SK-N-DZ (cell line): Measurements from ENCODE around the gene BCOR.

ENCODE experiments used
- DNase-seq: peaks from one replicate; pipeline ENCODE4 v3.0.0-alpha.2; 2015; ENCODE audit warnings: low spot score

The BCOR gene

DNA sequence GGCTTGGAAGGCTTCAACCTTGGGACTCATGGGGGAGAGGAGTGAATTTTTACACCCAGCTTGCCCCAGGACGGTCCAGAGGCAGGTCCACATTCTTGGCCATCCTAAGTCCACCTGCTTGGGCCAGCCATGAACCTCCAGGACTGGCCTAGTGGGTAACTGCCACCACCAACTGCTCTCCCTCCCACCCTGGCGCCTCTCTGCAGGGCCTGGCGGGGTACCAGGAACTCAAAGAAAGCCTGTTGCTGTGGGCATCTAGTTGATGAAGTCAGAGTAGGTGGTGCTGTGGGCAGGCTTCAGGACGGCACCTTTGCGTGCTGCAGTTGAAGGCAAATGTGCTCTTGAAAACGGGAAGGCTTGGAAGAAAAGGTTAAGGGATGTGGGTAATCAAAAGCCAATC is 12.0 kb downstream of the BCOR start:
- no peak for DNase-seq

DNA sequence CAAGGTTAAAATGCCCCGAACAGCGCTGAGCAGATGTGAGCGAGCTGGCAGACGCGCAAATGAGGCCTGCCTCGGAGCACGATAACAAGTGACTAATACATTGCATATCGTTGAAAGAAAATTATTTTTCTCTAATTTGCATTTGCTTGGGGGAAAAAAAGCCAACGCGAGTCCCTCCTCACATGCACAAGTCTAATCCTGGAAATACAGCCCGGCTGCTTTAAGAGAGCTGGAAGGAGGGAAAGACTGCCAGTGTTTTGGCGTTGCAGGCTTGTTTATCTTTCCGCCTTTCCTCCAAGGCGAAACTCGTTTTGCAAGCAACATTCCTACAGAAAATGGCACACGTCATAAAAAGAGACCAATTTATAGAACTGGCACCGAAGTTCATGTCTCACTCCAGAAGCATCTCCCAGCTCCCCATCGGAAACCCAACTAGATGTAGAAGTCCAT is 12.6 kb downstream of the BCOR start:
- DNase-seq, result no peak

DNA sequence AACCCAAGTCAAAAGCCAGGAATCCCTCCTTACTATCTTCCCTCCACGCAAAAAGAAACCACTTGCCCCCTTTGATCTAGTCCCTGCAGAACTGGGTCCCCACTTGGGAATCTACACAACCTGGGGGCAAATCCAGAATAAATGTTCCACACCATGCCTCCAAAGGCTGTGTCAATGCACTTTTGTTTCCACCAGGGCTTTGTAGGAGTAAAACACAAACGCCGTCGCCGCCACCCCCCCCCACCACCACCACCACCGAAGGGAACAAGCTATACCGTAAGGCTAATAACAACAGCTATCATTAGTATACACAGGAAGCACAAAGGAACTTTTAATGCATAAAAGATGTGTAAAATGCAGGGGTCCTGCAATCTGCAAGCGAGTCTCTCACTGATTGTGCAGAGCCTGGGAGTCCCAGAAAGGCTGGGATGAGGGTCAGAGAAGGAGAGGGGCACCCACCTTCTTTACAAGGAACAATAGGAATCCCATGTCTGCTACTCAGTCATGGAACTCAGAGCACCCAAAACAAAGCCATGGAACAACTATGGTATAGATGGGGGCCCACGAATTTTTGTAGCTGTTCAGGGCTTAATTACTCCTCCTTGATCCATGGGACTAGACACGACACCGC is 13.2 kb downstream of the BCOR start:
- DNase-seq, result no peak

GRCh38 chrX:40083979-40084359 is 13.8 kb downstream of the BCOR start:
- DNase-seq, result no peak

DNA sequence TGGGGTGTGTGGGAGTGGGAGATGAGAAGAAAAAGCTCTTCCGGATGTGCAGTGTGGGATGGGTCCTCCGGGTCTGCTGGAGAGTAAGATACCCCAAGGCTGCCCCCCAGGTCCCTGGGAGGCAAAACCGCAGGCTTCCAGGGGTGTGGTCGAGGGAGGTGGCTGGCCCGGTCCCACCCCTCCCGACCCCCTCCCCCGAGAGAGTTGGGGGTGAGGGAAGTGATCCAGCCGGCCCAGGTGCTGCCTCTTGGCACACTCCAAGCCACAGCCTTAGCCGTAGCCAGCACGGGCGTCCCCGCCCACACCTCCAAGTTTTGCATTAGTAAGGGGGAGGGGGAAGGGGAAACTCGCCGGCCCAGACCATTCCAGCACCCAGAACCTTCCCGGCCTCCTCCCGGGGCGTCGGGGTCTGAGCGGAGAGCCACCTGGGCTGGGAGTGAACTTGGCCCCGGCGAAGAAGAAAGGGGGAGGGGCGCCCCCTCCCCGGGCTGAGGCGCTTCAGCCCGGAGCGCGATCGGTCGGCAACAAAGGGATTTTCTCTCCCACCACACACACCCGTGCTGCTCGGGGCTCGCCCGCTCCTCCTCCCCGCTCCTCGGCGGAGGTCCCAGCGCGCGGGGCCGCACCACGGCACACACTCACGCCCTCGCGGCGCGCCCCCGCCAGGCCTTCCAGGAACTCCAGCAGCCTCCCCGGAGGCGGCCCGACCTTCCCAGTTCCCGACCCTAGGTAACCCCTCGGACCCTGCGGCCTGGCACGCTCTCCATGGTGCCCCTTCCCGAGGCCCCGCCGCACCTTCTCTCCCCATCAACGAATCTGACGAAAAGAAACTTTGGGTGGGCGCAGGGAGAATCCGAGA is 14.4 kb downstream of the BCOR start:
- DNase-seq, result no peak

- DNase-seq, result no peak
Observed at GRCh38 chrX:40082447-40083119, 15.2 kb downstream of the BCOR start.

- no peak for DNase-seq
Observed at GRCh38 chrX:40081679-40082068, 16.1 kb downstream of the BCOR start.

DNA sequence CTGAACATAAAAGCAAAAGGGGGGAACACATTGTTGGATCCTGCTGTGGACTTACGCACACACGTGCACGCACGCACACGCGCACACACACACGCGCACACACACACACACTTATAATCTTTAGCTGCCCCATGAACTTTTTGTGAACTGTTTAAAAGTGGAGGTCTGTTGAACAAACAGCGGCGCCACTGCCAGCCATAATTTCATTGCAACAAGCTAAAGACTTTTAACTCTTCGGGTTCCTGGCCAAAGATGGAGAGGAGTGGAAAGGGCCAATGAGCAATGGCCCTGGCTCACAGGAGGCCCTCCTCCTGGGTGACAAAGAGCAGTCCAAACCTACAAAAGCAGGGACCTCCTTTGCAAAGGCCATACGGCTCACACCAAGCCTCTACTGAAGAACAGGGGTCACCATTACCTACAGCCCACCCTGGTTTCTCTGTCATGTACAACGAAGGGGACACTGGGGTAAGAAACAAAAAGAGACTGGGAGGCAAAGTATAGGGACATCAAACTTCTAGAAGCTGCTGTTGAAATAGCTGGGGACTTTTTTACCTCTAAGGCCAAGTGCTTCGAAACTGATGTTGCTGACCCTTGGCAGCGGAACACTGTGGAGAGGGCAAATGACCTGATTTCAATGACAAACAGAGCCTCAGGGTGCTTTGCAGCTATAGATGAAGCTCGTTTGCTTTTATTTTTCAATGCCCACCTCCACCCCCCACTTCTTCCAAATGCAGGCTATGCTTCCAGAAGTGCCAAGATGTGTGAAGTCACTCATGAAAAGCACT is 16.7 kb downstream of the BCOR start:
- no peak for DNase-seq

- DNase-seq, result no peak
Observed at GRCh38 chrX:40079572-40079971, 18.2 kb downstream of the BCOR start.

DNA sequence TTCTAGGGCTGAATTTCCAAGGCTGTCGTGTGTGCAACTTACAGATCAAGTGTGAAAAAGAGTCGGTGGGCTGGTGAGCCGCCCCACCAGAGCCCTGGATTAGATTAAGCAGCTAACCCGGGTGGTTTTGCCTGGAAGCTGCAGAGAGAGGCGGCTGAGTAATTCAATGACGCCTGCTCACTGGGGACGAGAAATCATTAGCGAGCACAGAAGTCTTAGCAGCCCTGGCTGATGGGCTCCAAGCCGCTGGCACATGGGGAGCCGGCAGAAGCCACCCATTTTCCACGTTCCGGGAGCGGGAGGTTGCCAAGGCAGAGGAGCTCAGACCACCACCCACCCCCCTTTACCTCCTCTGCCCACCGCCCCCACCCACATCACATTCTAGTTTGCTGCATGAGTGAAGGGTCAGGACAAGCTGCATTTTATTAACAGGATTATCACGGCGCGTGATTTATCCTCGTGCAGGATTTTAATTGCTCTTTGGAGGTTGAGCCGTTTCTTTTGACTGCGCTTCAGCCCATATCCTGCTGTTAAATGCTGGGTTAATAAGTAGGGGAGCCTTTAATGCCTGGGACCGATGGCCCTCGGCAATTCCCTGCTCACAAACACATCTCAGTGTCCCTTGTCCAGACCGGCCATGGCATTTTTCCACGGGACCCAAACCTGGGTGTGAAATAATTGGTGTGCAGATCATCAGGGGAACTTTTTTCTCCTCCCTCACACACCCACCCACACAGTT is 19.1 kb downstream of the BCOR start:
- no peak for DNase-seq

DNA sequence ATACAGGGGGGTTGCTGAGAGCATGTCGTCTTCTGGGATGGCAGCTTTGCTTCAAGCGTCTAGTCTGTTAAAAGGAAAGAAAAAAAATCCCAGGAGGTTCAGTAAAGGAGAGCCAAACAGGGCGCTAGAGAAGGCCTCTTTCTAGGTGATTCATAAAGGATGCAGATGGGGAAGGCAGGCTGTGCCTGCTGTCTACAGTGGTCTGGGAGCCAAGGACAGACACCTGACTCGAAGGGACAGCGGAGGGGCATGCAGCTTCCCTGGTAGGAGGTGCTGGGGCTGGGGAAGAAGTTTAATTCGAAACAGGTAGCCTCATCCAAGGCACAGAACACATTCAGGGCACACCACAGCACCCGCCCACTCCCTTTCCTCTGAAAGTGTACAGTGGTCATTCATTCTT is 19.9 kb downstream of the BCOR start:
- no peak for DNase-seq

GRCh38 chrX:40076750-40077575 is 20.8 kb downstream of the BCOR start:
- DNase-seq, result no peak

DNA sequence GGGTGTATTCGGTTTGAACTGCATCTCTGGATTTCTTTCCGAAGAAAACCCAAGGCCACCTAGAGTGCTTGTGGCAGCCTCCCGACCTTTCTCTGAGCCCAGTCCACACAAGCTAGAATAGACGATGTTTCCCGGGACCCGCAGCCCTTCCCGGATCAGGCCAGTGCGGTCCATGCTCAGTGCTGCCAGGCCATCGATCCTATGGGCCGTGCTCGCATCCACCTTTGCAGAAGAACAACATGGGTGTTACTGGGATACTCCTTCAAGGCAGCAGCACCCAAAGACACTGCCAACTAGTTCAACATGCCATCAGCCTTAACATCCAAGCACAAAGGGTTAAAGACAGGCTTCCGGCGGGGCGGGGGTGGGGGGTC is 22.8 kb downstream of the BCOR start:
- DNase-seq, result no peak

GRCh38 chrX:40074080-40074958 is 23.4 kb downstream of the BCOR start:
- DNase-seq, result no peak

DNA sequence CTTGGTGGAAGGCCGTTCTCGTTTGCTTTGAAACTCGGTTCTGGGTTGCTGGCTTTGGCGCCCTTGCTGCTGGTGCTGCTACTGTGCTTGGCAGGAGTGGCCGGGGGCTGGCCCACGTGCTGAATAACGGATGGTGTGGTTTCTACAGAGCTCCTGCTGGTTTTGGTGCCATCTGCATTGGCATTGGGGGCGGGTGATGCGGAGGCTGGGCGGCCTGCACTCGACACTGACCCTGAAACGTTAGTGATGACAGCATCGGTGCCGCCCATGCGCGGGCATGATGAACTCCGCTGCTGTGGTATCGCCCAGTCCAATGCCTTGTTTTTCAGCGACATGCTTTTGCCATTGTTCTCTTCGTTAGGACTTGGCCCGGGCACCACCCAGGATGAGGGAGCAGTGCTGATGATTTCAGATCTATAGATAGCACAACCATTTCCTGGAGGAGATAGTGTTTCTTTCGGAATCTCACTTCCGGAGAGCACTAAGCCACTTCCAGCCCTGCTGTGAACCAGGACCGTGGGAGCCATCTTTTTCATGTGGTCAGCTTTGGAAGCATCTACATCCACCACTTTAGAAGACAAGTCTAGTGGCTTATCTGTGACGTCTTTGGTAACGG is 24.2 kb downstream of the BCOR start:
- no peak for DNase-seq

GRCh38 chrX:40072246-40072645 is 25.5 kb downstream of the BCOR start:
- DNase-seq, result no peak

DNA sequence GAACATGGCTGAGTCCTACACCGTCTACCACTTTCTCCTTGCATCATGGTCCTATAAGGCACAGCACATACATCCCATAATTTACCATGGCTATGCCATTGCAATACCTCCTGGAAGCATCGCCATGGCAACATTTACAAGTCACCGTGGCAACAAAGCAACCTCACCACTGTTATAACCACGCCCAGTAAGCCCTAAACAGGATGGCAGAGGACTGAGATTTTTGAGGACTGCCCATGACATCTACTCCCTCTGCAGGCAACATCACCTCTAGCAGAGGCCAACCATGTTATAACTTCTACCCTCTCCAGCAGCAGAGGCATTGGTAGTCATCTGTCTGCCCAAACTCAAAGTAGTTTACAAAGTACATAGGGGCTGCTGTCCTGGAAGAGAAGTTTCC is 29.7 kb downstream of the BCOR start:
- no peak for DNase-seq

GRCh38 chrX:40066700-40067099 is 31.1 kb downstream of the BCOR start:
- no peak for DNase-seq
